OCI-LY7 (cell line): ENCODE measurements around the gene LYZL2. TPM values are rescaled to one million over a fixed set of nuclear protein-coding genes. Genes with fewer than 3 reads are reported as not detected.

Experiments
- BruUV-seq: library from RNA; stranded (reverse); fragments of 400-500 nt; replicated peaks from 2 replicates; lab custom pipeline; 2021; lab: Mats Ljungman, UMichigan
- CTCF ChIA-PET: fragments of 300-600 bp; sonication (Branson Sonifier 250); formaldehyde crosslinking; loops from one replicate; lab custom pipeline; 2022; ENCODE audit warnings: antibody characterized with exemption; ENCODE audit not compliant: unreplicated experiment; lab: Charles Lee
- POLR2A ChIA-PET: fragments of 300-600 bp; sonication (Branson Sonifier 250); formaldehyde crosslinking; loops from one replicate; lab custom pipeline; 2022; ENCODE audit warnings: antibody characterized with exemption; lab: Charles Lee
- DNase-seq: peaks from one replicate; pipeline ENCODE4 v3.0.0-alpha.2; 2015; ENCODE audit warnings: low spot score
- H2AFZ ChIP-seq: fragments of 200-600 bp; sonication (generic), shearing (Covaris generic); 2 replicates; pipeline ENCODE4 v1.6.1; 2014; ENCODE audit warnings: mild to moderate bottlenecking, antibody characterized with exemption, low read length, moderate library complexity
- H3K27ac ChIP-seq: fragments of 200-600 bp; sonication (generic); 2 replicates; pipeline ENCODE4 v1.5.1; 2014; ENCODE audit warnings: mixed run types, low read depth, mild to moderate bottlenecking, moderate library complexity, low read length, inconsistent platforms; ENCODE audit not compliant: poor library complexity, severe bottlenecking
- H3K36me3 ChIP-seq: fragments of 200-600 bp; sonication (generic); 2 replicates; pipeline ENCODE4 v1.6.1; 2014; ENCODE audit warnings: mild to moderate bottlenecking, antibody characterized with exemption, low read length, moderate library complexity, mixed read lengths; ENCODE audit not compliant: insufficient read depth
- H3K4me1 ChIP-seq: fragments of 200-600 bp; sonication (generic); 2 replicates; pipeline ENCODE4 v1.5.1; 2014; ENCODE audit warnings: mild to moderate bottlenecking, low read length; ENCODE audit not compliant: insufficient read depth, poor library complexity, severe bottlenecking
- H3K4me2 ChIP-seq: fragments of 200-600 bp; sonication (generic); 2 replicates; pipeline ENCODE4 v1.6.1; 2014; ENCODE audit warnings: mild to moderate bottlenecking, low read length
- H3K4me3 ChIP-seq: fragments of 200-600 bp; sonication (generic); 2 replicates; pipeline ENCODE4 v1.5.1; 2014; ENCODE audit warnings: mild to moderate bottlenecking, low read depth, low read length; ENCODE audit not compliant: poor library complexity, severe bottlenecking
- H3K79me2 ChIP-seq: fragments of 200-600 bp; sonication (generic); 2 replicates; pipeline ENCODE4 v1.6.1; 2016; ENCODE audit warnings: low read depth, mild to moderate bottlenecking, low read length, moderate library complexity, mixed read lengths; ENCODE audit not compliant: insufficient read depth
- H3K9me2 ChIP-seq: fragments of 200-600 bp; sonication (generic); 2 replicates; pipeline ENCODE4 v1.6.1; 2016; ENCODE audit warnings: mild to moderate bottlenecking, low read length, mixed read lengths; ENCODE audit not compliant: insufficient read depth
- H3K9me3 ChIP-seq: fragments of 200-600 bp; sonication (generic); 2 replicates; pipeline ENCODE4 v1.6.1; 2014; ENCODE audit warnings: mild to moderate bottlenecking, mixed run types, low read length, mixed read lengths
- H4K20me1 ChIP-seq: fragments of 200-600 bp; sonication (generic); 2 replicates; pipeline ENCODE4 v1.6.1; 2014; ENCODE audit warnings: mild to moderate bottlenecking, antibody characterized with exemption, low read length, moderate library complexity, mixed read lengths; ENCODE audit not compliant: insufficient read depth
- EZH2phosphoT487 ChIP-seq: fragments of 200-600 bp; sonication (generic); IDR thresholded peaks from 2 replicates; pipeline ENCODE4 v1.6.1; 2018; ENCODE audit warnings: low read depth, borderline replicate concordance, mild to moderate bottlenecking, mixed run types, antibody characterized with exemption, low read length, moderate library complexity, mixed read lengths
- intact Hi-C: fragments of 100-400 bp; cut with micrococcal nuclease; formaldehyde crosslinking; loops from one replicate; pipeline ENCODE4 v1.10.0; 2022; ENCODE audit not compliant: unreplicated experiment
- total RNA-seq, 2 experiments: library from RNA; depleted of rRNA in 1 of 2; stranded (reverse); fragments of >200 nt in 1 of 2; shearing (Covaris generic) in 1 of 2; gene quantifications; 2 replicates each; pipeline ENCODE4 v1.2.3, GENCODE V29; 2014 to 2022
- TF ChIP-seq, protein P1 (sequence below): fragments of 200-600 bp; sonication (generic); conservative IDR thresholded peaks from 2 replicates; pipeline ENCODE4 v1.5.1; 2014; ENCODE audit warnings: mild to moderate bottlenecking, antibody characterized with exemption, low read length, moderate library complexity, mixed read lengths

LYZL2 gene
- total RNA-seq, 2 experiments from 2014 or later: not detected

DNA sequence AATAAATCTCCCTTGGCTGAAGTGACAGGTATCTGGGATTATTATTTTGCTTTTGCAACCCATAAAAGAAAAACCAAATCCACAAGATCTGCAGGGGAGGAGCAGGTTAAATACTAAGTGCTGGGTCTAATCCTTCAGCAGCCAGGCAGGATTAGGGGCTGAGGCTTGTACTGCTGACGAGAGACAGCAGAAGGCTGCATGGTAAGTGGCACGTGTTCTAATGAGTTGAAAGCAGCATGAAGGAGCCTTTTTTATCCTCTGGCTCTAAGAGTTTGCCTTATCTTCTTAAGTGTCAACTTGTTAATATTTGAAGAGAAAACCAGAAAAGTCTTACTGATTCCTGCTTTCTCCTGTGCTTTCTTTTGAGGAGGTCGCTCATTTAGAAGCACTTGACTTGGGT lies 50.0 kb downstream of the LYZL2 start:
- no peak for DNase-seq
- no peaks in the 10 kb centered on the region for H3K9me3 ChIP-seq
- no peak overlapping the region for H3K4me2 ChIP-seq
- H3K4me1 ChIP-seq: peaks cover 9% of the 10 kb centered on the region
- BruUV-seq: no TSS peak
- H3K4me3 ChIP-seq: no peak overlapping the region
- intact Hi-C loops: no loop called here
- H3K79me2 ChIP-seq: no peaks in the 10 kb centered on the region
- peak overlapping the region; percentile 48; the same call in 1 of the 2 replicates for H2AFZ ChIP-seq
- no peaks in the 10 kb centered on the region for H3K9me2 ChIP-seq
- H3K36me3 ChIP-seq: no peaks in the 10 kb centered on the region
- ChIA-PET POLR2A (no interaction called here), CTCF (no interaction called here)
- TF ChIP-seq EZH2phosphoT487: no peak
- TF ChIP-seq, protein P1, sequence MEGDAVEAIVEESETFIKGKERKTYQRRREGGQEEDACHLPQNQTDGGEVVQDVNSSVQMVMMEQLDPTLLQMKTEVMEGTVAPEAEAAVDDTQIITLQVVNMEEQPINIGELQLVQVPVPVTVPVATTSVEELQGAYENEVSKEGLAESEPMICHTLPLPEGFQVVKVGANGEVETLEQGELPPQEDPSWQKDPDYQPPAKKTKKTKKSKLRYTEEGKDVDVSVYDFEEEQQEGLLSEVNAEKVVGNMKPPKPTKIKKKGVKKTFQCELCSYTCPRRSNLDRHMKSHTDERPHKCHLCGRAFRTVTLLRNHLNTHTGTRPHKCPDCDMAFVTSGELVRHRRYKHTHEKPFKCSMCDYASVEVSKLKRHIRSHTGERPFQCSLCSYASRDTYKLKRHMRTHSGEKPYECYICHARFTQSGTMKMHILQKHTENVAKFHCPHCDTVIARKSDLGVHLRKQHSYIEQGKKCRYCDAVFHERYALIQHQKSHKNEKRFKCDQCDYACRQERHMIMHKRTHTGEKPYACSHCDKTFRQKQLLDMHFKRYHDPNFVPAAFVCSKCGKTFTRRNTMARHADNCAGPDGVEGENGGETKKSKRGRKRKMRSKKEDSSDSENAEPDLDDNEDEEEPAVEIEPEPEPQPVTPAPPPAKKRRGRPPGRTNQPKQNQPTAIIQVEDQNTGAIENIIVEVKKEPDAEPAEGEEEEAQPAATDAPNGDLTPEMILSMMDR: no peak
- no peak overlapping the region for H3K27ac ChIP-seq
- no peaks in the 10 kb centered on the region for H4K20me1 ChIP-seq

DNA sequence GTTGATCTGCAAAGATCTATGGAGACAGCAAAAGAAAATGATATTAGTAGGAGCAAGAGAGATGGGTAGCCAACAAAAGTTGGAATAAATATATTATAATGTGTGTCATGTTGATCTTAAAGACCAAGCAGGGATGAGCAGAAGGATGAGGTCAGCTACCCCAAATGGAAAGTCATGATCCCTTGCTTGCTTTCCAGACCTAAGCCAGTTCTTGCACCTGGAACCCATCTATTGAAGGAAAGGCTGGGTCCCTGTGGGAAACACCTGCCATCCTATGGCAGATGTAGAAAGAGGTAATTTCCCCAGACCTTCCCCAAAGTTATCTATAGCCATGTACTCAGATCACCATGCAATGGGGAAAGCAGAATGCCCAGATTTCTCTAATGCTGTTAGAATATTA lies 52.5 kb downstream of the LYZL2 start:
- Histone ChIP-seq H3K9me2 (no peaks in the 10 kb centered on the region), H3K79me2 (no peaks in the 10 kb centered on the region), H3K9me3 (no peaks in the 10 kb centered on the region), H3K4me3 (no peak overlapping the region), H3K27ac (no peak overlapping the region), H4K20me1 (no peaks in the 10 kb centered on the region), H2AFZ (no peak overlapping the region), H3K4me1 (peaks cover 6% of the 10 kb centered on the region), H3K4me2 (no peak overlapping the region), H3K36me3 (no peaks in the 10 kb centered on the region)
- BruUV-seq: no TSS peak
- POLR2A ChIA-PET: no interaction called here
- TF ChIP-seq EZH2phosphoT487: no peak
- TF ChIP-seq, protein P1: no peak
- CTCF ChIA-PET: no interaction called here
- no peak for DNase-seq
- intact Hi-C loops: no loop called here

GRCh38 chr10:30576641-30577040 lies 52.9 kb downstream of the LYZL2 start:
- H3K9me2 ChIP-seq: no peaks in the 10 kb centered on the region
- H2AFZ ChIP-seq: no peak overlapping the region
- peaks cover 6% of the 10 kb centered on the region for H3K4me1 ChIP-seq
- TF ChIP-seq, protein P1: no peak
- no peak for TF ChIP-seq EZH2phosphoT487
- no peak overlapping the region for H3K4me2 ChIP-seq
- ChIA-PET CTCF (no interaction called here), POLR2A (no interaction called here)
- H3K4me3 ChIP-seq: no peak overlapping the region
- intact Hi-C loops: no loop called here
- H3K79me2 ChIP-seq: no peaks in the 10 kb centered on the region
- H4K20me1 ChIP-seq: no peaks in the 10 kb centered on the region
- H3K27ac ChIP-seq: no peak overlapping the region
- no peaks in the 10 kb centered on the region for H3K9me3 ChIP-seq
- BruUV-seq: no TSS peak
- H3K36me3 ChIP-seq: no peaks in the 10 kb centered on the region
- no peak for DNase-seq
